ENCODE data around the gene SLC38A5.
A peak's percentile ranks its signal among the peaks of the same experiment; 100 is the strongest.
"Not testable (repeated sequence)": the region's sequence is repeated elsewhere in the genome, so short reads cannot be mapped to it uniquely, and the experiment has no call there.

SLC38A5 gene

GRCh38 chrX:48470110-48470832 is at the start of gene SLC38A5:
TSS of gene SLC38A5 (minus strand) at chrX:48470260. CDS start at chrX:48467924, 2,336 bp downstream.
- no peak for DNase-seq
- in situ Hi-C loops (cut with MboI; ENCODE audit: low pct_unique_long_range_greater_than_20kb, low sequenced_read_pairs), result no loop called here

DNA sequence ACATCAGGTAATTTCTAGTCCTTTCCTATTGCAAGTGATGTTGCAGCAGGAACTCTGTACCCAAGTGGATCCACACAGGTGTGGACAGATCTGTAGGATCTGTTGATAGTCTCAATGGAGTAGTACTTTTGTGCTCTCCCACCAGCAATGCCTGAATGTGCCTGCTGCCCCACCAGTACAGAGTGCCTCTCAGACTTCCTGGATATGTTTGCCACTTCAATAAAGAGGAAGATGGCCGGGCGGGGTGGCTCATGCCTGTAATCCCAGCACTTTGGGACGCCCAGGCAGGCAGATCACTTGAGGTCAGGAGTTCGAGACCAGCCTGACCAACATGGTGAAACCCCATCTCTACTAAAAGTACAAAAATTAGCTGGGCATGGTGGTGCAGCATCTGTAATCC is 49.4 kb upstream of the SLC38A5 start:
- DNase-seq, result peak; percentile 63
- in situ Hi-C loops (cut with MboI; ENCODE audit: low pct_unique_long_range_greater_than_20kb, low sequenced_read_pairs), result not testable (repeated sequence)

DNA sequence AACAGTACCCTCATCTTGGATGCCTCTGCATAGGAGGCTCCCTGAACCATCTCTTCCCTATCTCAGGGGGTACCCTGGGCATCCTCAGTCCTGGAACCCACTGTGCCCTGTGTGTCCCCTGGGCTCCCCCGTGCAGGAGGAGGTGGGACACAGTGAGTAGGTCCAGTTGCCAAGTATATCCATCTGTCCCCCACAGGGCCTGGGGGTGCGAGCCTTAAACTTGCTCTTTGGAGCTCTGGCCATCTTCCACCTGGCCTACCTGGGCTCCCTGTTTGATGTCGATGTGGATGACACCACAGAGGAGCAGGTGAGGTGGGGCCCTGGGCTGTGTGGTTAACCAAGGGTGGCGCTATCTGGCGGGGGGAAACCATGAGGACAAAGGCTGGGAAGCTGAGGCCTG is 46.9 kb upstream of the SLC38A5 start:
- in situ Hi-C loops (cut with MboI; ENCODE audit: low pct_unique_long_range_greater_than_20kb, low sequenced_read_pairs), result no loop called here
- no peak for DNase-seq

DNA sequence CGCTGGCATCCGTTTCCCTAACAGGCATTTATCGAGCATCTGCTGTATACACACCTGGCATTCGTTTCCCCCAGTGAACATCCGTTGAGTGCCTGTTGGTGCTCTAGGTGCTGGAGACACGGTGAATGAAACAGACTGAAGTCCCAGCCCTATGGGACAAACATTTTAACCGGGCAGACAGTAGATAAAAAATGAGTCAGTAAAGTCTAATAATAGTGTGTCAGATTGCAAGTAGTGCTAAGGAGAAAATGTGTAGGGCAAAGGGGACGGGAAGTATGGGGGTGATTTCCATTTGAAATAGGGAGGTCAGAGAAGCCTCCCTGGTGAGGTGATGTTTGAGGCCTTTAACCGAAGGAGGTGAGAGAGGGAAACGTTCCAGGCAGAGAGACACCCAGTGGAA is 46.2 kb upstream of the SLC38A5 start:
- no peak for DNase-seq
- in situ Hi-C loops (cut with MboI; ENCODE audit: low pct_unique_long_range_greater_than_20kb, low sequenced_read_pairs), result no loop called here

GRCh38 chrX:48515842-48516241 is 45.8 kb upstream of the SLC38A5 start:
- DNase-seq, result no peak
- in situ Hi-C loops (cut with MboI; ENCODE audit: low pct_unique_long_range_greater_than_20kb, low sequenced_read_pairs), result no loop called here

- in situ Hi-C loops (cut with MboI; ENCODE audit: low pct_unique_long_range_greater_than_20kb, low sequenced_read_pairs), result no loop called here
- DNase-seq, result no peak
Measured at GRCh38 chrX:48514868-48515460, 44.9 kb upstream of the SLC38A5 start.

DNA sequence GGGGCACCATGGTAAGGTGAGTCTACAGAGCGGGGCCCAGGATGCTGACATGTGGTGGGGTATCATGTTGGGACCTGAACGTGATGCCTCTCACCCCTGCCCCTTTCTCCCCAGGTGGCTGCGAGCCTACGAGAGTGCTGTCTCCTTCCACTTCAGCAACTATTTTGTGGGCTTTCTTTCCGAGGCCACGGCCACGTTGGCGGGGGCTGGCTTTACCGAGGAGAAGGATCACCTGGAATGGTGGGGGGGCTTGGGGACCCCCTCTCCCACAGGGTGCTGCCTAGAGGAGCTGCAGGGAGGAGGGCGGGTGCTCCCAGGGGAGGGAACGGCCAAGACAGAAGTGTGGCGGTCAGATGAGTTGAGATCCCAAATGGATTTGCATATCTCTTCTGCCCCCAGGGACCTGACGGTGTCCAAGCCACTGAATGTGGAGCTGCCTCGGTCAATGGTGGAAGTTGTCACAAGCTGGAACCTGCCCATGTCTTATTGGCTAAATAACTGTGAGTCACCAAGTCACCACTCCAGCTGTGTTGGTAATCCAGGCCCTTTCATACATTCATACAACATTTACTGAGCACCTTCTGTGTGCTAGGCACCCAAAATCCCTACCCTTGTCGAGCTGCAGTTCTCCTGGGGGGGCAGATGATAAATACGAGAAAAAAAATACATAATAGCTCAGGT is 44.2 kb upstream of the SLC38A5 start:
- in situ Hi-C loops (cut with MboI; ENCODE audit: low pct_unique_long_range_greater_than_20kb, low sequenced_read_pairs), result no loop called here

GRCh38 chrX:48513670-48514069 is 43.6 kb upstream of the SLC38A5 start:
- no peak for DNase-seq
- in situ Hi-C loops (cut with MboI; ENCODE audit: low pct_unique_long_range_greater_than_20kb, low sequenced_read_pairs), result no loop called here

More for the DNA sequence above, 44.2 kb upstream of the SLC38A5 start:
- no peak for DNase-seq

DNA sequence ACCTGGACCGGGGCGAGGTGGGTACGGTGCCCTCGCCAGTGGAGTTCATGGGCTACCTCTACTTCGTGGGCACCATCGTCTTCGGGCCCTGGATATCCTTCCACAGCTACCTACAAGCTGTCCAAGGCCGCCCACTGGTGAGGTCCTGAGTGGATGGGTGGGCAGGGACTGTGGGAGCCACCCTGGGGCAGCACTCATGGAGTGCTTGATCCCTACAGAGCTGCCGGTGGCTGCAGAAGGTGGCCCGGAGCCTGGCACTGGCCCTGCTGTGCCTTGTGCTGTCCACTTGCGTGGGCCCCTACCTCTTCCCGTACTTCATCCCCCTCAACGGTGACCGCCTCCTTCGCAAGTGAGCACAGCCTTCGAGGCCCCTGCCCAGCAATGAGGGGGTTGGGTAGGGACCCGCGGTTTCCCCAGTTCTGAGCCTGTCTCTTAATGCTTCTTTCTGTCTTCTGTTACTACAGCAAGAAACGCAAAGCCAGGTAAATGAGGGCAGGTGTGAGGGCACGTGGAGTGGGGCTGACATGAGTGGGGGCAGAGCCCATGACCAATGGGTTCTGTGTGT is 42.4 kb upstream of the SLC38A5 start:
- DNase-seq, result no peak
- in situ Hi-C loops (cut with MboI; ENCODE audit: low pct_unique_long_range_greater_than_20kb, low sequenced_read_pairs), result no loop called here

- in situ Hi-C loops (cut with MboI; ENCODE audit: low pct_unique_long_range_greater_than_20kb, low sequenced_read_pairs), result no loop called here
- peak; percentile 20 for DNase-seq
Measured at GRCh38 chrX:48511560-48511959, 41.5 kb upstream of the SLC38A5 start.

DNA sequence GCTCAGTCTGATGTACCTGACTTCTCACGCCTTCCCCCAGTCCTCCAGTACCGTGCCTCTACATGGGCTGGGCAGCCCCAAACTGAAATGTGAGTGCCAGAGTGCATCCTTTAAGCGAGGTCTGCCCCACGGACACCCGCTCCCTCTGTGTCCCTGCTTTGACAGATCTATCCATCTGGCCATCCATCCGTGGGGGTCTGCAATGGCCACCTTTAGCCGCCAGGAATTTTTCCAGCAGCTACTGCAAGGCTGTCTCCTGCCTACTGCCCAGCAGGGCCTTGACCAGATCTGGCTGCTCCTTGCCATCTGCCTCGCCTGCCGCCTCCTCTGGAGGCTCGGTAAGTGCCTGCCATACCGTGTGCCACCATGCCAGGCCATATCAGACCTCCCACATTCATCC is 39.6 kb upstream of the SLC38A5 start:
- in situ Hi-C loops (cut with MboI; ENCODE audit: low pct_unique_long_range_greater_than_20kb, low sequenced_read_pairs), result no loop called here
- no peak for DNase-seq

GRCh38 chrX:48509245-48509590 is 39.2 kb upstream of the SLC38A5 start:
- DNase-seq, result no peak
- in situ Hi-C loops (cut with MboI; ENCODE audit: low pct_unique_long_range_greater_than_20kb, low sequenced_read_pairs), result no loop called here

- DNase-seq, result peak; percentile 74
- in situ Hi-C loops (cut with MboI; ENCODE audit: low pct_unique_long_range_greater_than_20kb, low sequenced_read_pairs), result no loop called here
Measured at GRCh38 chrX:48508400-48509244, 38.6 kb upstream of the SLC38A5 start, which contains the start of gene PORCN. TSS of gene PORCN (plus strand) at chrX:48508992. CDS start at chrX:48509821, 829 bp downstream.

GRCh38 chrX:48507246-48507645 is 37.2 kb upstream of the SLC38A5 start:
- DNase-seq, result no peak
- in situ Hi-C loops (cut with MboI; ENCODE audit: low pct_unique_long_range_greater_than_20kb, low sequenced_read_pairs), result no loop called here

GRCh38 chrX:48505481-48505880 is 35.4 kb upstream of the SLC38A5 start:
- in situ Hi-C loops (cut with MboI; ENCODE audit: low pct_unique_long_range_greater_than_20kb, low sequenced_read_pairs), result no loop called here
- DNase-seq, result no peak

- DNase-seq, result no peak
Measured at GRCh38 chrX:48504261-48504660, 34.2 kb upstream of the SLC38A5 start.

DNA sequence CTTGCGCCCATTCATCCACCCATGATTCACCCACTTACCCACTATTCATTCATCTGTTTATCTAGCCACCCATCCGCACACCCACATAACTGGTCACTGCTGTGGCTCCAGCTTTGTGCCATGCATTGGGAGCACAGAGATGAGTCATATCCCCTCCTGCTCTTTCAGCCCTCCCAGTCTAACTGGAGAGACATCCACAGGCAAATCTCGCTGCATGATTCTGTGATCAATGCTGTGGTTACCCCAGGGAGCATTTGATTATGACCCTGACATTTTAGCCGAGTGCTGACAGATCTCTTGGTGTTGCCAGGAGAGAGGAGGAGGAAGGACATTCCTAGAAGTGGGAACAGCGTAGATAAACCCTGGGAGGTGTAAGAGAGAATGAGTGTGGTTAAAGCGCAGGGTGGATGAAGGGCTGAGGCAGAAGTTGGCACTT is 28.3 kb upstream of the SLC38A5 start:
- no peak for DNase-seq
- in situ Hi-C loops (cut with MboI; ENCODE audit: low pct_unique_long_range_greater_than_20kb, low sequenced_read_pairs), result no loop called here

More at GRCh38 chrX:48504261-48504660, 34.2 kb upstream of the SLC38A5 start:
- in situ Hi-C loops (cut with MboI; ENCODE audit: low pct_unique_long_range_greater_than_20kb, low sequenced_read_pairs), result no loop called here

GRCh38 chrX:48497871-48498270 is 27.8 kb upstream of the SLC38A5 start:
- in situ Hi-C loops (cut with MboI; ENCODE audit: low pct_unique_long_range_greater_than_20kb, low sequenced_read_pairs), result no loop called here
- no peak for DNase-seq

GRCh38 chrX:48496660-48497059 is 26.6 kb upstream of the SLC38A5 start:
- DNase-seq, result no peak
- in situ Hi-C loops (cut with MboI; ENCODE audit: low pct_unique_long_range_greater_than_20kb, low sequenced_read_pairs), result no loop called here
